ENCODE measurements around the gene SORCS1.

GRCh38 chr10:106772957-106773356 is 391.5 kb downstream of the SORCS1 start:
- no peak for TF ChIP-seq CTCF (IDR thresholded peaks at IDR 0.05)
- TF ChIP-seq POLR2AphosphoS5 (IDR thresholded peaks at IDR 0.05): no peak
- TF ChIP-seq POLR2A (IDR thresholded peaks at IDR 0.05): no peak
- no peak for TF ChIP-seq EP300 (IDR thresholded peaks at IDR 0.05; ENCODE audit: low read depth)
